K562 (cell line): ENCODE data around the gene DUXB. TPM values are rescaled to one million over a fixed set of nuclear protein-coding genes. Genes with fewer than 3 reads are reported as not detected.

Experiments used
- ARID1B ChIP-seq: fragments of 450-650 bp; IDR thresholded peaks from 2 replicates; pipeline ENCODE4 v1.6.1; 2016; ENCODE audit warnings: antibody characterized with exemption, mild to moderate bottlenecking, inconsistent platforms
- BRCA1 ChIP-seq, 2 experiments: fragments of 450-650 bp in 1 of 2; sonication (generic) in 1 of 2; formaldehyde crosslinking in 1 of 2; IDR thresholded peaks; 2 replicates each; pipeline versions ENCODE4 v1.5.0 to v1.6.1; 2017 to 2020; ENCODE audit warnings: mild to moderate bottlenecking in 1 of 2, missing genetic modification reagents in 1 of 2
- CBX3 ChIP-seq, 2 experiments: IDR thresholded peaks; 1 replicate in 1 of 2; 2 replicates in 1 of 2; pipeline ENCODE4 v1.6.1; 2012; ENCODE audit warnings: inconsistent platforms in 2 of 2, low read length in 2 of 2, borderline replicate concordance in 1 of 2, control low read depth in 1 of 2
- EZH2 ChIP-seq: IDR thresholded peaks from 2 replicates; pipeline ENCODE4 v1.6.1; 2012; ENCODE audit warnings: low read depth, mild to moderate bottlenecking, inconsistent platforms, low read length, borderline replicate concordance
- FOXA3 ChIP-seq, 2 experiments: fragments of 450-650 bp in 1 of 2; sonication (generic) in 1 of 2; formaldehyde crosslinking; IDR thresholded peaks in 1 of 2; conservative IDR thresholded peaks in 1 of 2; 2 replicates each; pipeline versions ENCODE4 v1.4.0 to v1.8.0; 2020 to 2022; ENCODE audit warnings: mild to moderate bottlenecking in 2 of 2, missing genetic modification reagents in 1 of 2
- IRF2 ChIP-seq: sonication (generic); formaldehyde crosslinking; IDR thresholded peaks from 2 replicates; pipeline ENCODE4 v1.8.1; 2022; ENCODE audit warnings: mild to moderate bottlenecking, missing genetic modification reagents
- KDM4B ChIP-seq, 2 experiments: fragments of 450-650 bp in 1 of 2; sonication (generic) in 1 of 2; IDR thresholded peaks; 2 replicates each; pipeline ENCODE4 v1.6.1; 2016 to 2017; ENCODE audit warnings: borderline replicate concordance in 2 of 2, antibody characterized with exemption in 1 of 2, low read depth in 1 of 2, mild to moderate bottlenecking in 1 of 2
- KDM5B ChIP-seq: fragments of 200-600 bp; sonication (generic); IDR thresholded peaks from 2 replicates; pipeline ENCODE4 v1.6.1; 2012; ENCODE audit warnings: low read depth, mild to moderate bottlenecking, moderate library complexity, low read length, control low read depth, inconsistent platforms; ENCODE audit not compliant: insufficient replicate concordance
- POLR2B ChIP-seq: fragments of 450-650 bp; IDR thresholded peaks from 2 replicates; pipeline ENCODE4 v1.6.1; 2018; ENCODE audit warnings: low read depth; ENCODE audit not compliant: partially characterized antibody
- SAFB ChIP-seq: fragments of 200-400 bp; formaldehyde crosslinking; IDR thresholded peaks from 2 replicates; pipeline ENCODE4 v1.6.1; 2017; ENCODE audit warnings: low read depth, low read length, borderline replicate concordance
- TAF1 ChIP-seq: IDR thresholded peaks from 2 replicates; pipeline ENCODE4 v1.6.1; 2011; ENCODE audit warnings: mild to moderate bottlenecking, low read length, moderate library complexity; ENCODE audit not compliant: insufficient read depth, control insufficient read depth, severe bottlenecking; ENCODE audit errors: extremely low read depth
- ZNF408 ChIP-seq: fragments of 250-450 bp; sonication (Bioruptor Pico); IDR thresholded peaks from 2 replicates; pipeline ENCODE4 v1.4.0; 2020; ENCODE audit warnings: low read depth, mild to moderate bottlenecking, moderate library complexity
- ZNF431 ChIP-seq: sonication (generic); formaldehyde crosslinking; IDR thresholded peaks from 2 replicates; pipeline ENCODE4 v1.8.0; 2022; ENCODE audit warnings: mild to moderate bottlenecking, missing genetic modification reagents
- ZNF699 ChIP-seq: fragments of 250-450 bp; sonication (Bioruptor Pico); IDR thresholded peaks from 2 replicates; pipeline ENCODE4 v1.8.0; 2021; ENCODE audit warnings: mild to moderate bottlenecking, moderate library complexity; ENCODE audit not compliant: insufficient replicate concordance
- polyA plus RNA-seq, 8 experiments: library from polyadenylated mRNA; depleted of rRNA in 4 of 8; stranded (reverse) in 5 of 8; unstranded in 3 of 8; fragments of >200 nt; fragmentation: Nextera tagmentation in 2 of 8; fragmentation: Illumina TruSeq in 1 of 8; extraction: Ambion mirVana in 2 of 8; extraction: Trizol in 1 of 8; gene quantifications; 2 replicates each; pipeline versions ENCODE4 v1.2.1 to v1.2.3, GENCODE V29; 2011 to 2014; ENCODE audit warnings: inconsistent platforms in 1 of 8, missing spikeins in 1 of 8
- total RNA-seq, 7 experiments: library from RNA; depleted of rRNA in 6 of 7; stranded (reverse); fragments of >200 nt in 6 of 7; fragmentation: Illumina TruSeq in 2 of 7; extraction: Trizol in 2 of 7; gene quantifications; 2 replicates each; pipeline versions ENCODE4 v1.2.1 to v1.2.3, GENCODE V29; 2011 to 2021; ENCODE audit warnings: low replicate concordance in 1 of 7
- TF ChIP-seq, protein P1 (sequence below): fragments of 450-650 bp; IDR thresholded peaks from 2 replicates; pipeline ENCODE4 v1.6.1; 2016; ENCODE audit warnings: borderline replicate concordance
- TF ChIP-seq, protein P2 (sequence below): sonication (generic); formaldehyde crosslinking; IDR thresholded peaks from 2 replicates; pipeline ENCODE4 v1.8.1; 2023; ENCODE audit warnings: mild to moderate bottlenecking, missing genetic modification reagents
- TF ChIP-seq, protein P3 (sequence below): sonication (generic); formaldehyde crosslinking; IDR thresholded peaks from 2 replicates; pipeline ENCODE4 v1.8.1; 2023; ENCODE audit warnings: mild to moderate bottlenecking, missing genetic modification reagents
- TF ChIP-seq, protein P4 (sequence below): fragments of 450-650 bp; formaldehyde crosslinking; IDR thresholded peaks from 2 replicates; pipeline ENCODE4 v1.4.0; 2020; ENCODE audit warnings: mild to moderate bottlenecking, moderate library complexity

Gene DUXB
- total and polyA plus RNA-seq, 9 of the 15 experiments (the other 6 are each of a cell fraction or from before 2014, with no cell fraction given), result not detected

DNA sequence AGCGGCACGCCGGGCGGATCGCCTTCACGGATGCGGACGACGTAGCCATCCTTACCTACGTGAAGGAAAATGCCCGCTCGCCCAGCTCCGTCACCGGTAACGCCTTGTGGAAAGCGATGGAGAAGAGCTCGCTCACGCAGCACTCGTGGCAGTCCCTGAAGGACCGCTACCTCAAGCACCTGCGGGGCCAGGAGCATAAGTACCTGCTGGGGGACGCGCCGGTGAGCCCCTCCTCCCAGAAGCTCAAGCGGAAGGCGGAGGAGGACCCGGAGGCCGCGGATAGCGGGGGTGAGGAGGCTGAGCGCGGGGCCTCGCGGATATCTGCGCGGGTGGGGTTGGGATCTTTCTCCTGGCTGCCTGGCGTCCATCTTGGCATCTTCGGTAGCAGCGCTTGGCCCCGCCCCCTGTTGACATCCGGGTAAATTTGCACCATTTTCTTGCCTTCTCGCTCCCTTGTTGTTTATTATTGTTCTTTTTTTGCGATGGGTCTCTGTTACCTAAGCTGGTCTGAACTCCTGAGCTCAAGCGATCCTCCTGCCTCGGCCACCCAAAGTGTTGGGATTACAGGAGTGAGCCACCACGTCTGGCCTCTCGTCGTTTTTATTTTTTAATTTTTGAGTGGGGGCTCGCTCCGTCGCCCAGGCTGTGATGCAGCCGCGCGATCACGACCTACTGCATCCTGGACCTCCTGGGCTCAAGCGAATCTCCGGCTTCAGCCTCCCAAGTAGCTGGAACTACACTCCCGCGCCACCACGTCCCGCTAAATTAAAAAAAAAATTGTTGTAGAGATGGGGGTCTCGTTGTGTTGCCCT is 52.8 kb downstream of the DUXB start (continued):
- TF ChIP-seq IRF2 (no peak), FOXA3 (CRISPR knock-in tag; conservative IDR thresholded peaks at IDR 0.05 in 1 of 2, IDR thresholded peaks at IDR 0.05 in 1 of 2) (peak; percentile 43 to 65; a peak in 2 of 4 replicates), ZNF408 (CRISPR knock-in tag) (no peak), ZNF699 (CRISPR knock-in tag) (no peak), KDM5B (peak; percentile 44), TAF1 (peak; percentile 73), CBX3 (IDR thresholded peaks at IDR 0.05; ENCODE audit: borderline replicate concordance in 1 of 2, low read length in 2 of 2) (no peak), SAFB (peak; percentile 53; the same call in 1 of the 2 replicates), KDM4B (IDR thresholded peaks at IDR 0.05; ENCODE audit: borderline replicate concordance in 2 of 2, low read depth in 1 of 2) (no peak), POLR2B (peak; percentile 14), BRCA1 (IDR thresholded peaks at IDR 0.05) (no peak), BRCA1 (CRISPR knock-in tag; IDR thresholded peaks at IDR 0.05) (peak; percentile 76; the same call in 1 of the 2 replicates), EZH2 (no peak), ARID1B (no peak), ZNF431 (0 out of 2 replicates have a peak, but pooled peaks have one; percentile 1)
- TF ChIP-seq, protein P1, sequence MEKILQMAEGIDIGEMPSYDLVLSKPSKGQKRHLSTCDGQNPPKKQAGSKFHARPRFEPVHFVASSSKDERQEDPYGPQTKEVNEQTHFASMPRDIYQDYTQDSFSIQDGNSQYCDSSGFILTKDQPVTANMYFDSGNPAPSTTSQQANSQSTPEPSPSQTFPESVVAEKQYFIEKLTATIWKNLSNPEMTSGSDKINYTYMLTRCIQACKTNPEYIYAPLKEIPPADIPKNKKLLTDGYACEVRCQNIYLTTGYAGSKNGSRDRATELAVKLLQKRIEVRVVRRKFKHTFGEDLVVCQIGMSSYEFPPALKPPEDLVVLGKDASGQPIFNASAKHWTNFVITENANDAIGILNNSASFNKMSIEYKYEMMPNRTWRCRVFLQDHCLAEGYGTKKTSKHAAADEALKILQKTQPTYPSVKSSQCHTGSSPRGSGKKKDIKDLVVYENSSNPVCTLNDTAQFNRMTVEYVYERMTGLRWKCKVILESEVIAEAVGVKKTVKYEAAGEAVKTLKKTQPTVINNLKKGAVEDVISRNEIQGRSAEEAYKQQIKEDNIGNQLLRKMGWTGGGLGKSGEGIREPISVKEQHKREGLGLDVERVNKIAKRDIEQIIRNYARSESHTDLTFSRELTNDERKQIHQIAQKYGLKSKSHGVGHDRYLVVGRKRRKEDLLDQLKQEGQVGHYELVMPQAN, result peak; percentile 60; the same call in 1 of the 2 replicates
- TF ChIP-seq, protein P2, sequence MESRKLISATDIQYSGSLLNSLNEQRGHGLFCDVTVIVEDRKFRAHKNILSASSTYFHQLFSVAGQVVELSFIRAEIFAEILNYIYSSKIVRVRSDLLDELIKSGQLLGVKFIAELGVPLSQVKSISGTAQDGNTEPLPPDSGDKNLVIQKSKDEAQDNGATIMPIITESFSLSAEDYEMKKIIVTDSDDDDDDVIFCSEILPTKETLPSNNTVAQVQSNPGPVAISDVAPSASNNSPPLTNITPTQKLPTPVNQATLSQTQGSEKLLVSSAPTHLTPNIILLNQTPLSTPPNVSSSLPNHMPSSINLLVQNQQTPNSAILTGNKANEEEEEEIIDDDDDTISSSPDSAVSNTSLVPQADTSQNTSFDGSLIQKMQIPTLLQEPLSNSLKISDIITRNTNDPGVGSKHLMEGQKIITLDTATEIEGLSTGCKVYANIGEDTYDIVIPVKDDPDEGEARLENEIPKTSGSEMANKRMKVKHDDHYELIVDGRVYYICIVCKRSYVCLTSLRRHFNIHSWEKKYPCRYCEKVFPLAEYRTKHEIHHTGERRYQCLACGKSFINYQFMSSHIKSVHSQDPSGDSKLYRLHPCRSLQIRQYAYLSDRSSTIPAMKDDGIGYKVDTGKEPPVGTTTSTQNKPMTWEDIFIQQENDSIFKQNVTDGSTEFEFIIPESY (CRISPR knock-in tag), result 0 out of 2 replicates have a peak, but pooled peaks have one; percentile 6
- TF ChIP-seq, protein P3, sequence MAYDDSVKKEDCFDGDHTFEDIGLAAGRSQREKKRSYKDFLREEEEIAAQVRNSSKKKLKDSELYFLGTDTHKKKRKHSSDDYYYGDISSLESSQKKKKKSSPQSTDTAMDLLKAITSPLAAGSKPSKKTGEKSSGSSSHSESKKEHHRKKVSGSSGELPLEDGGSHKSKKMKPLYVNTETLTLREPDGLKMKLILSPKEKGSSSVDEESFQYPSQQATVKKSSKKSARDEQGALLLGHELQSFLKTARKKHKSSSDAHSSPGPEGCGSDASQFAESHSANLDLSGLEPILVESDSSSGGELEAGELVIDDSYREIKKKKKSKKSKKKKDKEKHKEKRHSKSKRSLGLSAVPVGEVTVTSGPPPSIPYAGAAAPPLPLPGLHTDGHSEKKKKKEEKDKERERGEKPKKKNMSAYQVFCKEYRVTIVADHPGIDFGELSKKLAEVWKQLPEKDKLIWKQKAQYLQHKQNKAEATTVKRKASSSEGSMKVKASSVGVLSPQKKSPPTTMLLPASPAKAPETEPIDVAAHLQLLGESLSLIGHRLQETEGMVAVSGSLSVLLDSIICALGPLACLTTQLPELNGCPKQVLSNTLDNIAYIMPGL (CRISPR knock-in tag), result peak; percentile 13; the same call in 1 of the 2 replicates
- TF ChIP-seq, protein P4, sequence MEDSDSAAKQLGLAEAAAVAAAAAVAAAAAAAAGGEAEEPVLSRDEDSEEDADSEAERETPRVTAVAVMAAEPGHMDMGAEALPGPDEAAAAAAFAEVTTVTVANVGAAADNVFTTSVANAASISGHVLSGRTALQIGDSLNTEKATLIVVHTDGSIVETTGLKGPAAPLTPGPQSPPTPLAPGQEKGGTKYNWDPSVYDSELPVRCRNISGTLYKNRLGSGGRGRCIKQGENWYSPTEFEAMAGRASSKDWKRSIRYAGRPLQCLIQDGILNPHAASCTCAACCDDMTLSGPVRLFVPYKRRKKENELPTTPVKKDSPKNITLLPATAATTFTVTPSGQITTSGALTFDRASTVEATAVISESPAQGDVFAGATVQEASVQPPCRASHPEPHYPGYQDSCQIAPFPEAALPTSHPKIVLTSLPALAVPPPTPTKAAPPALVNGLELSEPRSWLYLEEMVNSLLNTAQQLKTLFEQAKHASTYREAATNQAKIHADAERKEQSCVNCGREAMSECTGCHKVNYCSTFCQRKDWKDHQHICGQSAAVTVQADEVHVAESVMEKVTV, result no peak
